ENCODE measurements around the gene MORN5. TPM values are rescaled to one million over a fixed set of nuclear protein-coding genes. Genes with fewer than 3 reads are reported as not detected.

MORN5 gene
- total RNA-seq, 1 donor from 2014 or later = 0.64 TPM

GRCh38 chr9:122234022-122234748 lies 74.5 kb downstream of the MORN5 start:
- no peak overlapping the region for H3K27ac Mint-ChIP-seq (ENCODE audit: unreplicated experiment)
- no peaks in the 10 kb centered on the region for H3K36me3 Mint-ChIP-seq (ENCODE audit: low read depth, unreplicated experiment)
- no peak for TF ChIP-seq CTCF (IDR thresholded peaks at IDR 0.05; ENCODE audit: unreplicated experiment)
- H3K4me3 Mint-ChIP-seq (ENCODE audit: unreplicated experiment) = no peak overlapping the region
- no peak for DNase-seq (ENCODE audit: low spot score)
- H3K27me3 Mint-ChIP-seq (ENCODE audit: unreplicated experiment) = peaks cover 5% of the 10 kb centered on the region
- no peaks in the 10 kb centered on the region for H3K9me3 Mint-ChIP-seq (ENCODE audit: unreplicated experiment)
- peaks cover 9% of the 10 kb centered on the region for H3K4me1 Mint-ChIP-seq (ENCODE audit: unreplicated experiment)

GRCh38 chr9:122236681-122237080 lies 77.0 kb downstream of the MORN5 start:
- DNase-seq (ENCODE audit: low spot score) = no peak
- Mint-ChIP-seq H3K4me1 (ENCODE audit: unreplicated experiment) (peaks cover 9% of the 10 kb centered on the region), H3K27ac (ENCODE audit: unreplicated experiment) (no peak overlapping the region), H3K9me3 (ENCODE audit: unreplicated experiment) (no peaks in the 10 kb centered on the region), H3K27me3 (ENCODE audit: unreplicated experiment) (peaks cover 5% of the 10 kb centered on the region), H3K36me3 (ENCODE audit: low read depth, unreplicated experiment) (peaks cover 8% of the 10 kb centered on the region), H3K4me3 (ENCODE audit: unreplicated experiment) (no peak overlapping the region)
- TF ChIP-seq CTCF (IDR thresholded peaks at IDR 0.05; ENCODE audit: unreplicated experiment) = no peak

- no peak overlapping the region for H3K27ac Mint-ChIP-seq (ENCODE audit: unreplicated experiment)
- no peak for TF ChIP-seq CTCF (IDR thresholded peaks at IDR 0.05; ENCODE audit: unreplicated experiment)
- H3K9me3 Mint-ChIP-seq (ENCODE audit: unreplicated experiment) = no peaks in the 10 kb centered on the region
- no peak overlapping the region for H3K4me3 Mint-ChIP-seq (ENCODE audit: unreplicated experiment)
- peaks cover 27% of the 10 kb centered on the region for H3K36me3 Mint-ChIP-seq (ENCODE audit: low read depth, unreplicated experiment)
- H3K27me3 Mint-ChIP-seq (ENCODE audit: unreplicated experiment) = peaks cover 2% of the 10 kb centered on the region
- H3K4me1 Mint-ChIP-seq (ENCODE audit: unreplicated experiment) = no peaks in the 10 kb centered on the region
- DNase-seq (ENCODE audit: low spot score) = no peak
Measured at GRCh38 chr9:122239722-122240121, 80.0 kb downstream of the MORN5 start.

- no peak overlapping the region for H3K4me3 Mint-ChIP-seq (ENCODE audit: unreplicated experiment)
- no peak for TF ChIP-seq CTCF (IDR thresholded peaks at IDR 0.05; ENCODE audit: unreplicated experiment)
- H3K27me3 Mint-ChIP-seq (ENCODE audit: unreplicated experiment) = no peaks in the 10 kb centered on the region
- no peak for DNase-seq (ENCODE audit: low spot score)
- H3K36me3 Mint-ChIP-seq (ENCODE audit: low read depth, unreplicated experiment) = peaks cover 45% of the 10 kb centered on the region
- H3K9me3 Mint-ChIP-seq (ENCODE audit: unreplicated experiment) = no peaks in the 10 kb centered on the region
- no peak overlapping the region for H3K27ac Mint-ChIP-seq (ENCODE audit: unreplicated experiment)
- H3K4me1 Mint-ChIP-seq (ENCODE audit: unreplicated experiment) = peaks cover 8% of the 10 kb centered on the region
Measured at GRCh38 chr9:122244349-122244748, 84.6 kb downstream of the MORN5 start.

GRCh38 chr9:122246666-122247065 lies 87.0 kb downstream of the MORN5 start:
- DNase-seq (ENCODE audit: low spot score) = no peak
- H3K4me3 Mint-ChIP-seq (ENCODE audit: unreplicated experiment) = no peak overlapping the region
- H3K36me3 Mint-ChIP-seq (ENCODE audit: low read depth, unreplicated experiment) = peaks cover 50% of the 10 kb centered on the region
- no peaks in the 10 kb centered on the region for H3K9me3 Mint-ChIP-seq (ENCODE audit: unreplicated experiment)
- no peaks in the 10 kb centered on the region for H3K27me3 Mint-ChIP-seq (ENCODE audit: unreplicated experiment)
- no peak overlapping the region for H3K27ac Mint-ChIP-seq (ENCODE audit: unreplicated experiment)
- H3K4me1 Mint-ChIP-seq (ENCODE audit: unreplicated experiment) = peaks cover 19% of the 10 kb centered on the region
- no peak for TF ChIP-seq CTCF (IDR thresholded peaks at IDR 0.05; ENCODE audit: unreplicated experiment)

Measured in endothelial cell (in vitro differentiated cells).